B cell (primary cell): ENCODE measurements around the gene COL4A6. TPM values are rescaled to one million over a fixed set of nuclear protein-coding genes. Genes with fewer than 3 reads are reported as not detected.

Source experiments
- ATAC-seq: fragments of 200-7000 bp; cut with Tn5 transposase; one replicate; pipeline ENCODE4 v1.10.0; 2021; ENCODE audit warnings: low read depth, mild to moderate bottlenecking, moderate number of reproducible peaks, moderate library complexity
- CTCF ChIA-PET: fragments of 350-600 bp; sonication (Branson Sonifier 250); formaldehyde crosslinking; loops from one replicate; lab custom pipeline; 2021; ENCODE audit warnings: antibody characterized with exemption, inconsistent platforms; lab: Charles Lee
- POLR2A ChIA-PET: fragments of 350-600 bp; sonication (Branson Sonifier 250); formaldehyde crosslinking; loops from one replicate; lab custom pipeline; 2021; ENCODE audit warnings: antibody characterized with exemption; lab: Charles Lee
- DNase-seq: peaks from one replicate; pipeline ENCODE4 v3.0.0; 2013
- H2AFZ ChIP-seq: 2 replicates; pipeline ENCODE4 v1.6.1; 2012; ENCODE audit warnings: mild to moderate bottlenecking, low read depth, low read length; ENCODE audit not compliant: insufficient read depth, poor library complexity, severe bottlenecking
- H3K27ac ChIP-seq, 2 donors: 1 replicate in 1 of 2; 2 replicates in 1 of 2; pipeline ENCODE4 v1.5.1; 2012 to 2013; ENCODE audit warnings: low read length in 2 of 2, mild to moderate bottlenecking in 2 of 2, moderate library complexity in 1 of 2
- H3K27me3 ChIP-seq, 4 experiments: fragments of 200-600 bp in 1 of 4; sonication (generic) in 1 of 4; replicated peaks in 1 of 4; 1 replicate in 2 of 4; 2 replicates in 2 of 4; pipeline versions ENCODE4 v1.6.1 to v1.7.0; 2013 to 2016; ENCODE audit warnings: low read length in 3 of 4, mild to moderate bottlenecking in 2 of 4, mixed read lengths in 1 of 4, moderate library complexity in 1 of 4; ENCODE audit not compliant: insufficient read depth in 4 of 4, control insufficient read depth in 3 of 4; ENCODE audit errors: control extremely low read depth in 1 of 4
- H3K36me3 ChIP-seq, 2 experiments: replicated peaks in 1 of 2; 1 replicate in 1 of 2; 2 replicates in 1 of 2; pipeline versions ENCODE4 v1.6.1 to v1.7.1; 2013; ENCODE audit warnings: low read length in 1 of 2; ENCODE audit not compliant: insufficient read depth in 2 of 2, control insufficient read depth in 1 of 2; ENCODE audit errors: control extremely low read depth in 1 of 2, extremely low read depth in 1 of 2
- H3K4me1 ChIP-seq, 2 donors: fragments of 200-600 bp in 1 of 2; sonication (generic) in 1 of 2; 1 replicate in 1 of 2; 2 replicates in 1 of 2; pipeline versions ENCODE4 v1.5.1 to v1.6.1; 2013 to 2017; ENCODE audit warnings: low read length in 2 of 2; ENCODE audit not compliant: control insufficient read depth in 2 of 2, insufficient read depth in 2 of 2
- H3K4me2 ChIP-seq: replicated peaks from 2 replicates; pipeline ENCODE3; 2012; ENCODE audit warnings: mild to moderate bottlenecking, low read depth, low read length; ENCODE audit not compliant: poor library complexity, severe bottlenecking
- H3K4me3 ChIP-seq, 5 experiments: fragments of 200-600 bp in 1 of 5; sonication (generic) in 1 of 5; 1 replicate in 3 of 5; 2 replicates in 2 of 5; pipeline versions ENCODE4 v1.5.1 to v1.7.0; 2011 to 2016; ENCODE audit warnings: low read length in 4 of 5, mild to moderate bottlenecking in 4 of 5, low read depth in 2 of 5, control low read depth in 1 of 5, moderate library complexity in 1 of 5; ENCODE audit not compliant: insufficient read depth in 1 of 5; ENCODE audit errors: control extremely low read depth in 1 of 5, extremely low read depth in 1 of 5
- H3K79me2 ChIP-seq: fragments of 200-600 bp; sonication (generic); one replicate; pipeline ENCODE4 v1.6.0; 2016; ENCODE audit warnings: low read length; ENCODE audit not compliant: control insufficient read depth, insufficient read depth
- H3K9ac ChIP-seq: fragments of 200-600 bp; sonication (generic); 2 replicates; pipeline ENCODE4 v1.6.1; 2017; ENCODE audit warnings: mild to moderate bottlenecking, low read length, moderate library complexity
- H3K9me3 ChIP-seq, 3 donors: one replicate each; pipeline versions ENCODE4 v1.6.1 to v1.7.1; 2013; ENCODE audit warnings: low read length in 2 of 3; ENCODE audit not compliant: control insufficient read depth in 2 of 3, insufficient read depth in 1 of 3; ENCODE audit errors: control extremely low read depth in 1 of 3
- H4K20me1 ChIP-seq: 2 replicates; pipeline ENCODE4 v1.6.0; 2012; ENCODE audit warnings: mild to moderate bottlenecking, low read length; ENCODE audit not compliant: insufficient read depth, control insufficient read depth, poor library complexity, severe bottlenecking
- H3K27ac Mint-ChIP-seq: one replicate; pipeline ENCODE4 v1.8.0; 2021; ENCODE audit warnings: mixed read lengths
- H3K27me3 Mint-ChIP-seq: one replicate; pipeline ENCODE4 v1.8.0; 2021; ENCODE audit warnings: mixed read lengths
- H3K4me1 Mint-ChIP-seq: one replicate; pipeline ENCODE4 v1.8.0; 2021; ENCODE audit warnings: mixed read lengths
- H3K4me3 Mint-ChIP-seq: one replicate; pipeline ENCODE4 v1.8.0; 2021; ENCODE audit warnings: mixed read lengths
- H3K9me3 Mint-ChIP-seq: one replicate; pipeline ENCODE4 v1.8.0; 2022; ENCODE audit warnings: mixed read lengths; ENCODE audit not compliant: insufficient read depth
- CTCF ChIP-seq: fragments of 200-600 bp; IDR thresholded peaks from one replicate; pipeline ENCODE4 v1.8.0; 2022; ENCODE audit warnings: antibody characterized with exemption, mild to moderate bottlenecking
- EZH2 ChIP-seq: IDR thresholded peaks from 2 replicates; pipeline ENCODE4 v1.6.1; 2012; ENCODE audit warnings: borderline replicate concordance, low read depth, mild to moderate bottlenecking, moderate library complexity, low read length; ENCODE audit not compliant: insufficient read depth, poor library complexity, severe bottlenecking
- WGBS: methylation state at CpG from one replicate; pipeline ENCODE4 v1.1.5; 2013; ENCODE audit warnings: missing lambda C conversion rate; ENCODE audit not compliant: insufficient coverage; 5-methylcytosine and 5-hydroxymethylcytosine counted together
- intact Hi-C: fragments of 100-400 bp; cut with micrococcal nuclease; formaldehyde crosslinking; loops from one replicate; pipeline ENCODE4 v1.10.0; 2022
- polyA plus RNA-seq: library from polyadenylated mRNA; depleted of rRNA; stranded (reverse); fragments of >200 nt; gene quantifications from 2 replicates; pipeline ENCODE4 v1.2.3, GENCODE V29; 2012
- total RNA-seq, 2 donors: library from RNA; stranded (reverse); fragments of 120-200 nt in 1 of 2; gene quantifications; 1 replicate in 1 of 2; 2 replicates in 1 of 2; pipeline versions ENCODE4 v1.2.3 to v1.2.4, GENCODE V29; 2013 to 2022

COL4A6 gene
- total and polyA plus RNA-seq, 2 donors (not counting 1 experiment from before 2014, with no cell fraction given) = not detected

GRCh38 chrX:108268434-108269080, 169.7 kb downstream of the COL4A6 start:
- POLR2A ChIA-PET = no interaction called here
- no peak overlapping the region for H3K27ac Mint-ChIP-seq
- H3K4me1 ChIP-seq = no peaks in the 10 kb centered on the region

DNA sequence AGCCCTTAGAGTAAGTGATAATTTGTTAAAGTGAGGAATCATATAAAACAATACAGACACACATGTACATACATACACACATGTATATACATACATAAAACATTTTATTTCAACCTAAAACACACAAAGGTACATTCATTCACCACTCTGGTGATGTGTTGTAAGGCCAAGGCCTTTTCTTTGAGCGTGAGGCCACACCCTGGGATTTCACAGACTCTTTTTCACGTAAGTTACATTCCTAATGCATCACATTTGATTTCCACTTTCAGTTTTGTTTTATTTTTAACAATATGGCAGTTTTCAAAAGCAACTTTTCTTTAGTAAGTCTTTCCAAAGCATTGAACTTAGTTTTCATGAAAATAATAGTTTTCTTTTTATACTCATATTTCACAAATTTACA, 170.7 kb downstream of the COL4A6 start:
- no peaks in the 10 kb centered on the region for H3K9me3 Mint-ChIP-seq
- Histone ChIP-seq H3K4me1 (no peaks in the 10 kb centered on the region), H3K36me3 (no peaks in the 10 kb centered on the region), H2AFZ (no peak overlapping the region), H3K27ac (no peak overlapping the region), H3K27me3 (no peaks in the 10 kb centered on the region), H3K4me3 (no peak overlapping the region), H3K9me3 (no peaks in the 10 kb centered on the region), H3K4me2 (no peak overlapping the region), H3K9ac (no peak overlapping the region), H4K20me1 (no peaks in the 10 kb centered on the region), H3K79me2 (no peaks in the 10 kb centered on the region)
- intact Hi-C loops = no loop called here
- no peak overlapping the region for H3K27ac Mint-ChIP-seq
- ATAC-seq = no peak
- ChIA-PET CTCF (no interaction called here), POLR2A (no interaction called here)
- WGBS = no CpG with 5 or more reads among the region's 2 CpGs
- no peaks in the 10 kb centered on the region for H3K4me1 Mint-ChIP-seq
- TF ChIP-seq EZH2 (no peak), CTCF (no peak)
- H3K4me3 Mint-ChIP-seq = no peak overlapping the region
- peaks cover 9% of the 10 kb centered on the region for H3K27me3 Mint-ChIP-seq
- no peak for DNase-seq

More at GRCh38 chrX:108268434-108269080, 169.7 kb downstream of the COL4A6 start:
- CTCF ChIA-PET = no interaction called here
- Histone ChIP-seq H2AFZ (no peak overlapping the region), H3K27me3 (no peaks in the 10 kb centered on the region), H3K79me2 (no peaks in the 10 kb centered on the region), H3K36me3 (no peaks in the 10 kb centered on the region), H3K4me3 (no peak overlapping the region), H3K9ac (no peak overlapping the region), H4K20me1 (no peaks in the 10 kb centered on the region), H3K9me3 (no peaks in the 10 kb centered on the region), H3K27ac (no peak overlapping the region), H3K4me2 (no peak overlapping the region)
- DNase-seq = no peak
- ATAC-seq = no peak
- intact Hi-C loops = no loop called here
- H3K4me1 Mint-ChIP-seq = no peaks in the 10 kb centered on the region
- no peaks in the 10 kb centered on the region for H3K9me3 Mint-ChIP-seq
- H3K27me3 Mint-ChIP-seq = peaks cover 9% of the 10 kb centered on the region
- H3K4me3 Mint-ChIP-seq = no peak overlapping the region
- 29% methylated on average over 1 of the region's 4 CpGs for WGBS
- TF ChIP-seq CTCF = no peak
- TF ChIP-seq EZH2 = no peak
